ENCODE data around the gene COL24A1. TPM values are rescaled to one million over a fixed set of nuclear protein-coding genes. Genes with fewer than 3 reads are reported as not detected.
"Not testable (repeated sequence)": the region's sequence is repeated elsewhere in the genome, so short reads cannot be mapped to it uniquely, and the experiment has no call there.

Gene COL24A1
- total RNA-seq, 1 experiment from 2014 or later, result not detected

GRCh38 chr1:85938829-85939228 lies 217.7 kb downstream of the COL24A1 start:
- in situ Hi-C loops (cut with HindIII; ENCODE audit: low sequenced_read_pairs), result no loop called here
- DNase-seq (ENCODE audit: low spot score), result no peak

GRCh38 chr1:85936470-85936869 lies 220.1 kb downstream of the COL24A1 start:
- no peak for DNase-seq (ENCODE audit: low spot score)
- in situ Hi-C loops (cut with HindIII; ENCODE audit: low sequenced_read_pairs), result no loop called here

GRCh38 chr1:85936057-85936456 lies 220.5 kb downstream of the COL24A1 start:
- DNase-seq (ENCODE audit: low spot score), result no peak
- in situ Hi-C loops (cut with HindIII; ENCODE audit: low sequenced_read_pairs), result no loop called here

GRCh38 chr1:85935234-85935633 lies 221.3 kb downstream of the COL24A1 start:
- in situ Hi-C loops (cut with HindIII; ENCODE audit: low sequenced_read_pairs), result no loop called here
- no peak for DNase-seq (ENCODE audit: low spot score)

GRCh38 chr1:85934516-85934915 lies 222.1 kb downstream of the COL24A1 start:
- DNase-seq (ENCODE audit: low spot score), result no peak
- in situ Hi-C loops (cut with HindIII; ENCODE audit: low sequenced_read_pairs), result no loop called here

GRCh38 chr1:85933961-85934360 lies 222.6 kb downstream of the COL24A1 start:
- DNase-seq (ENCODE audit: low spot score), result no peak
- in situ Hi-C loops (cut with HindIII; ENCODE audit: low sequenced_read_pairs), result no loop called here

GRCh38 chr1:85911742-85912141 lies 244.8 kb downstream of the COL24A1 start:
- no peak for DNase-seq (ENCODE audit: low spot score)
- in situ Hi-C loops (cut with HindIII; ENCODE audit: low sequenced_read_pairs), result no loop called here

GRCh38 chr1:85900921-85901320 lies 255.7 kb downstream of the COL24A1 start:
- in situ Hi-C loops (cut with HindIII; ENCODE audit: low sequenced_read_pairs), result no loop called here
- no peak for DNase-seq (ENCODE audit: low spot score)

- in situ Hi-C loops (cut with HindIII; ENCODE audit: low sequenced_read_pairs), result loop anchor here (25.0 kb wide), 1 partner anchor 587 kb away; no protein-coding TSS in a partner anchor
- no peak for DNase-seq (ENCODE audit: low spot score)
Measured at GRCh38 chr1:85898861-85899260, 257.7 kb downstream of the COL24A1 start.

- in situ Hi-C loops (cut with HindIII; ENCODE audit: low sequenced_read_pairs), result loop anchor here (25.0 kb wide), 1 partner anchor 582 kb away; no protein-coding TSS in a partner anchor
- DNase-seq (ENCODE audit: low spot score), result peak; percentile 15
Measured at GRCh38 chr1:85894651-85895050, 261.9 kb downstream of the COL24A1 start.

GRCh38 chr1:85892366-85892765 lies 264.2 kb downstream of the COL24A1 start:
- in situ Hi-C loops (cut with HindIII; ENCODE audit: low sequenced_read_pairs), result loop anchor here (25.0 kb wide), 1 partner anchor 580 kb away; no protein-coding TSS in a partner anchor
- no peak for DNase-seq (ENCODE audit: low spot score)

- in situ Hi-C loops (cut with HindIII; ENCODE audit: low sequenced_read_pairs), result loop anchor here (25.0 kb wide), 1 partner anchor 578 kb away; no protein-coding TSS in a partner anchor
- DNase-seq (ENCODE audit: low spot score), result no peak
Measured at GRCh38 chr1:85889870-85890269, 266.7 kb downstream of the COL24A1 start.

GRCh38 chr1:85888921-85889320 lies 267.7 kb downstream of the COL24A1 start:
- DNase-seq (ENCODE audit: low spot score), result no peak
- in situ Hi-C loops (cut with HindIII; ENCODE audit: low sequenced_read_pairs), result loop anchor here (25.0 kb wide), 1 partner anchor 577 kb away; no protein-coding TSS in a partner anchor

GRCh38 chr1:85884372-85885035 lies 272.1 kb downstream of the COL24A1 start:
- in situ Hi-C loops (cut with HindIII; ENCODE audit: low sequenced_read_pairs), result loop anchor here (25.0 kb wide), 1 partner anchor 572 kb away; no protein-coding TSS in a partner anchor
- peak; percentile 27 for DNase-seq (ENCODE audit: low spot score)

GRCh38 chr1:85867189-85867588 lies 289.4 kb downstream of the COL24A1 start:
- in situ Hi-C loops (cut with HindIII; ENCODE audit: low sequenced_read_pairs), result no loop called here
- no peak for DNase-seq (ENCODE audit: low spot score)

GRCh38 chr1:85865213-85865612 lies 291.4 kb downstream of the COL24A1 start:
- DNase-seq (ENCODE audit: low spot score), result no peak
- in situ Hi-C loops (cut with HindIII; ENCODE audit: low sequenced_read_pairs), result no loop called here

GRCh38 chr1:85864727-85865126 lies 291.8 kb downstream of the COL24A1 start:
- no peak for DNase-seq (ENCODE audit: low spot score)
- in situ Hi-C loops (cut with HindIII; ENCODE audit: low sequenced_read_pairs), result no loop called here

GRCh38 chr1:85863639-85864038 lies 292.9 kb downstream of the COL24A1 start:
- in situ Hi-C loops (cut with HindIII; ENCODE audit: low sequenced_read_pairs); DNase-seq (ENCODE audit: low spot score): not testable (repeated sequence)

- no peak for DNase-seq (ENCODE audit: low spot score)
- in situ Hi-C loops (cut with HindIII; ENCODE audit: low sequenced_read_pairs), result no loop called here
Measured at GRCh38 chr1:85862456-85862855, 294.1 kb downstream of the COL24A1 start.

GRCh38 chr1:85857991-85858390 lies 298.6 kb downstream of the COL24A1 start:
- DNase-seq (ENCODE audit: low spot score), result no peak
- in situ Hi-C loops (cut with HindIII; ENCODE audit: low sequenced_read_pairs), result no loop called here

GRCh38 chr1:85850238-85850637 lies 306.3 kb downstream of the COL24A1 start:
- no peak for DNase-seq (ENCODE audit: low spot score)
- in situ Hi-C loops (cut with HindIII; ENCODE audit: low sequenced_read_pairs), result no loop called here
